ENCODE data around the gene POMT2.
"Not testable (repeated sequence)": the region's sequence is repeated elsewhere in the genome, so short reads cannot be mapped to it uniquely, and the experiment has no call there.

Gene POMT2

DNA sequence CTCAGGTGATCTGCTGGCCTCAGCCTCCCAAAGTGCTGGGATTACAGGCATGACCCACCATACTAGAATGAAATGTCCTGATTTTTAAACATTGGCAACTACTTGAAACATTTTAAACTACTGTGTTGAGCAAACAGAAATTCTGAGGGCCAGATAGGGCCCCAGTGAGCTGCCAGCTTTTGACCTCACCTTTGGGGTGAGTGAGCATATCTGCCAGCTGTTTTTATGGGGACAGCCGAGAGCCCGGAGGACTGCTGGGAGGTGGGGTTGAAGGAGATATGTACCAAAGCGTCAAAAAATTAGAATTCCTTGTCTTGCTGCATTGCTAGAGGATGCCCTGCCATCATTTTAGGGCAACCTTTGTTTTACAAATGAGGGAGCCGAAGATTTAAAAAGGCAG lies 2.9 kb upstream of the POMT2 start:
- DNase-seq: no peak

DNA sequence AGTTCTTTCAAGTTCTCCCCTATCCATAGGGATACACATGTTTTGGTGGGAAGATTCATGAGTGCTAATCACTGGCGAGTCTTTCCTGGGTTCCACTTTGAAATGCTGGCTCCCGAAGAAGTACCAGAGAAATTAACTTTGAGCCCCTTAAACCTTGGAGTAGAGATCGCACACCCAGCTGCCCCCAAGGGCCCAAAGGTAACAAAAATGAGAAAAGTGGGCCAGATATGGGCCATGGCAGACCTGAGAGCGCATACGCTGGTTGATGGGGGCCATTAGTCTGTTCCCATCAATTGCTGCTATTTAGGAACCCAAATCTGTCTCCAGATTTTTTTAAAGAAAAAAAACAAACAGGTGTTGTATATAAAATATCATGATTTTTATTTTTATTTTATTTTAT lies 2.3 kb upstream of the POMT2 start:
- DNase-seq: no peak

DNA sequence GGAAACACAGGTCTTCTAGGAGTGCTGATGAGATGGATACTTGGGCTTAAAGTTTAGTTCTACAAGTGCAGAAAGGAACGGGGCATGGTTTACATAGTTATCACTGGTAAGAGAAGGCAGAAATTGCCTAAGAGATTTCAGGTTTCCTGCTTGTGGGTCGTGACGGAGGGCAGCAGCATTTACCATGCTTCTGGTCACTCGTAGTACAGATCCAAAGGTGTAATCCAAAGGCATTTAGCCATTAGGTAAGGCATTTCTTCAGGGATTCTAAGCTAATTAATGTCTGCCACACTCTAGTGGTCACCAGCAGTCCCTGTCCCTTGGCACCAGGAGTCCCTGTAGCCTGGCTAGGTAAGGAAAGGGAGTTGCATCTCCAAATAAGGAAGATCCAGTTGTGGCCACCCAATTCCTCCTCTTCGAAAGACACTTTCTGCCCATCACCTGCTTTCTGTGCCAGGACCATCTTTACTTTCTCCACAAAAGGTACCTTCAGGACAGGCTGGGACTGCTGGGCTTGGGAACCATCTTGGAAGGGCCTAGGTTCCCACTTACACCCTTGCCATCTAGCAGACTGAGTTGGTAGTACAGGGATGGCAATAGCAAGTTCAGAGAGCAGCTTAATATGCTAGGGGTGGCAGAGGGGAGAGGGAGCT lies 1.7 kb upstream of the POMT2 start:
- DNase-seq: no peak

DNA sequence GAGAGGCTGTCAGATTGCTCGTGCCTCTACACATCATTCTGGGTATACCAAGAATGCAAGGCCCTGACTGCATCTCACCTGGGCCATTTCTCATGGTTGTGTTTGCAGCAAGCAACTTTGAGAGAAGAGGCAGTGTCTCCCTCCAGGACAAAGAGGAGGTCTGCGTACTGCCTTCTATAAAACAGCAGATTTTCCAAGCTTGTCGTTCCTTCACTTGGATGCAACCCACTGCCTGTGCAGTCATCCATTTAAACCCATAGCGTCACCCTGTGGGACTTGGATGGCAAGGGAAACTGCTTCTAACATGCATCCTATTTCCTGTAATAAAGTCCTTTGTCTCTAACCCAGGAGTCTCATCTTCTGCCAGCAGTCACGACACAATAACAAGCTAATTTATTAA lies 1.3 kb downstream of the POMT2 start:
- DNase-seq: no peak

DNA sequence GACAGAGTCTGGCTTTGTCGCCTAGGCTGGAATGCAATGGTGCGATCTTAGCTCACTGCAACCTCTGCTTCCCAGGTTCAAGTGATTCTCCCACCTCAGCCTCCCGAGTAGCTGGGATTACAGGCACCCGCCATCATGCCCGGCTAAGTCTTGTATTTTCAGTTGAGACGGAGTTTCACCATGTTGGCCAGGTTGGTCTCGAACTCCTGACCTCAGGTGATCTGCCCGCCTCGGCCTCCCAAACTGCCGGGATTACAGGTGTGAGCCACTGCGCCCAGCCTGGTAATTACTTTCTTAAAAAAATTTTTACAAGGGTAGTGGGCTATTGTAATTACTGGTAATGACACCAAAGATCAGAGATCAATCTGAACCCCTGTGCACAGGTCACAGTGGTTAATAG lies 1.9 kb downstream of the POMT2 start:
- not testable (repeated sequence) for DNase-seq

DNA sequence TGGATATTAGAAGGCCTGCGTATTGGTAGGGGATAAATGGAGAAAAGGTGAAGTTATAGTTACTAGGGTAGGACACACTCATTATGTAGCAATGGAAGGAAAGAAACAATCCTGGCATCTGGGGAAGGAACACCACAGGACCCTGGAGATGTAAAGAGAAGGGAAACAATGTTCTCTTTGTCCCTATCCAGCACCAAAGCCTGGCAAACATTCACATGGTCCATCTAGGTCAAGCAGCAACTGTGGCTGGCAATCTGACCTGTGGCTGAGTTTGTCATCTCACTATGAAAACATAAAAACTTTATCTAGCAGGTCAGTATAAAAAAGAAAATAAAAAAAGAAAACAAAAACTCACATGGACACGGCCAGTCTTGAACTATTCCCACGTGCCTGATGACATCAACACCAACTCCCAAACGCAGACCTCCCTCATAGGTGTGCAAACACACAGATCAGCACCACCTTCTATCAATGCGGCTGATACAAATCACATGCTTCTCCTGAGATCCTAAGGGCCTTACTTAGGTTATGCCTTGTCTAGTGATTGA lies 2.6 kb downstream of the POMT2 start:
- DNase-seq: no peak

DNA sequence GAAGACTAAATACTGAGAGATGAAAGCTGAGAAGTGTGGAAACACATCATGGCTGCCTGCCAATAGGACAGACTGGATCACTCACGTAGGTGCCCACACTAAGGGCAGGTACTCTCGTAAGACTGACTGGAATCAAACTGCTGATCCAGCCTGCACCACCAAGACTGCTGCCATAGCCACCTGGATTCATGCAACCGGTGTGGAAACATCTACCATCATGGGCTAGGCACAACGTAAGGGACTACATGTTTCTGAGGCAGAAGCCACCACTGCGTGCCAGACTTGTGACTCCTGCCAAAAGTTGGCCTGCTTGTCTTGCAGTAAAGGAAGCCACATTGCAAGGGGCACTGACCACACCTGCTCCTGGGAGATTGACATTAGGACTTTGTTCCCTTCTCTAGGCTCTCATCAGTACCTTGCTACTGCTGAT lies 3.8 kb downstream of the POMT2 start:
- DNase-seq: no peak

DNA sequence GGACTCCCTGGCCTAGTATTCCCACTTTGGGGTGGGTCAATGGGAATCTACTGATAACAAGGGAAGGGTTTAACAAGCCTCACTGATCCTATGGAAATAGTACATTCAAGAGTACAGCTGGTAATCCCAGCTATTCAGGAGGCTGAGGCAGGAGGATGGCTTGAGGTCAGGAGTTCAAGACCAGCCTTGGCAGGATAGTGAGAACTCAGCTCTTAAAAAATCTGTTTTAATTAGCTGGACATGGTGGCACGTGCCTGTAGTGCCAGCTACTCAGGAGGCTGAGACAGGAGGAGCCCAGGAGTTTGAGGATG lies 4.5 kb downstream of the POMT2 start:
- DNase-seq: no peak

DNA sequence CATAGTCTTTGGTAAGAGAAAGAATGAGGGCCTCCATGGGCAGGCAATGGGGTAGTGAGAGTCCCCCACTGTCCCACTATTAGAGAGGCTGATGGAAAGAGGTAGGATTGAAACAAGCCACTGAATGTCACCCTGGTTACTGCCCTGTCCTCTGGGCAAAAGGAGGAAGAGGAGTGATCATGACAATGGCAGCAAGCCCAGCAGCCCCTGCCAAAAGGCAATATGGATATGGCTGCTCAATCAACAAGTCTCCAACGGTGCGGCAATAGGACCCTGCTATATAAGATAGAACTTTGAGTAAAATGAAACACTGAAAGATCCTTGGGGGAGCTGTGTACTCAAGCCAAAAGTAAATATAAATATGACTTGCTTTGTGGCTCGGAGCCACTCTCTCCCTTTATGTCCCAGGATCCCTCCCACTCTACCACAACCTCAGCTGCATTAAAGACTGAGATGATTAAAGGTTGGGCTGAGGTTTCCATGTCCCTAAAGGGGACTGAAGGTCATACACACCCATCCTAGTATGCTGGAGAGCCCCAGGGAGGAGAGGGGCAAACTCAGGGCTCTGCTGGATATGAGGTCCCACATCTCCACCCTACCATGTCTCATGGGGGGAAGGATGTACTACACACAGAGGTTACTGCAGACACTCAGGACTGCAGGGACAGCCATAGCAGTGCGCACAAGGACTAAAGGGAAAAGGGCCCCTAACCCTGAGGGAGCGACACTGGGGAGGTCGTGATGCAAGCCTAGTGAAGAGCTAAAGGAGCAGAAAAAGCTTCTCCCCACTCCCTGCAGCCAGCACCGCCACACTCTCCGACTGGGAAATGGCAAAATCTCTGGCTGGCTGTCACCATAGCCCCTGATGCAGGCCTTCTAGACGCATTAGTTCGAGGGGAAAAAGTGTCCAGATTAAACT lies 5.9 kb downstream of the POMT2 start:
- DNase-seq: no peak

DNA sequence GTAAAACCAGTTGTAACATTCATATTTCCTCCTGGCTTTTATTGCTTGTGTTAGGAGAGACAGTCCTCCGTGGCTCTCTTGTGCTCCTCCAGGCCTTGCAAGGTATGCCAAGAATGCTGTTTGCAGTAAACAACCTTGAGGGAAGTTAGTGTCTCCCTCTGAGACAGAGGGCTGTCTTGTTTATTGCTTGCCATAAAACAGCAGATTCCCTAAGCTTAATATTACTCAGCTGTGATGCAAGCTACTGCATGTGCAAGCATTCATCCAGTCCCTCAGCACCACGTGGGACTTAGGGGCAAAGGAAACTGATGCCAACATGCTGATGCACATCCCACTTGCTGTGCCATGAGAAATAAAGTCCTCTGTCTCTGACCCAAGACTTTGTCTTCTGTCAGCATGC lies 6.6 kb downstream of the POMT2 start:
- no peak for DNase-seq

DNA sequence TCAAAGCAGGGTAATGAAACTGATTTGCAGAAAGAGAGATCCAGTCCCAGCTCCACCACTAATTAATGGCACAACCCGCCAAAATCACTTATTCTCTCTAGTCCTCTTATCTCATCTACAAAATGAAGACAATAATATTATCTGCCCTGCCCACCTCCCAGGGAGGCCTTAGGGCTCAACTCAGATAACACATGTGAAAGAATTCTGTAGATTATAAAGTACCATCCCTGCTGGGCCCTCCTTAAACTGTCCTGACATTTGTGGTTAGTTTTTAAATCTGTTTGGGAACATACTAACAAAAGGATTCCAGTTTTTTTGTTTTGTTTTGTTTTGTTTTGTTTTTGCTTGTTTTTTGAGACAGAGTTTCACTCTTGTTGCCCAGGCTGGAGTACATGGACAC lies 7.3 kb downstream of the POMT2 start:
- DNase-seq: no peak

DNA sequence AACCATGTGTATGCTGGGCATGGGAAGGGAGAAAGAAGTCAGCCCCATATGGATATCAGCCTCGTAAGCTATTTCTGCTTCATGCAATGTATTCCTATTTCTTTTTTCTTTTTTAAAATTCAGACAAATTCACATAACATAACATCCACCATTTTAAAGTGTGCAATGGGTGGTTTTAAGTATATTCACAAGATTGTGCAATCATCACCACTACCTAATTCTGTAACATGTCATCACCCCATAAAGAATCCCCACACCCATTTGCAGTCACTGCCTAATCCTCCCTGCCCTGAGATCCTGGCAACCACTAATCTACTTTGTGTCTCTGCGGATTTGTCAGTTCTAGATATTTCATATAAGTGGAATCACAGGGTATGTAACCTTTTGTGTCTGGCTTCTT lies 9.5 kb downstream of the POMT2 start:
- no peak for DNase-seq

DNA sequence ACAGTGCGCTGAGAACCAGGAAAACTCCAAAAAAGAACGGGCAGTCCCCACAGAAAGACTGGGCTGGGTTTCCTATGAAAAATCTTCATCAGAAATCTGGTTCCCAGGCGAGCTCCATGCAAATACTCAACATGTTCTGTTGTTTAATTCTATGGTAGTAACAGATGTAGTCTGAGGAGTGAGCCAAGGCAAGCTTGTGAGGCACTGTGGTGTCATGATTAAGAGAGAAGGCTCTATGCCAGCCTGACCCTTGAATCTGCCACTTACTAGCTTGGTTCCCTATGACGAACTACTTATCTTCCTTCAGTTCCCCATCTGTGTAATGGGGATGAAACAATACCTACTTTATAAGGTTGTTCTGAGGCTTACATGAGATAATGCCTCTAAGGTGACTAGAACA lies 10.7 kb downstream of the POMT2 start:
- DNase-seq: no peak

DNA sequence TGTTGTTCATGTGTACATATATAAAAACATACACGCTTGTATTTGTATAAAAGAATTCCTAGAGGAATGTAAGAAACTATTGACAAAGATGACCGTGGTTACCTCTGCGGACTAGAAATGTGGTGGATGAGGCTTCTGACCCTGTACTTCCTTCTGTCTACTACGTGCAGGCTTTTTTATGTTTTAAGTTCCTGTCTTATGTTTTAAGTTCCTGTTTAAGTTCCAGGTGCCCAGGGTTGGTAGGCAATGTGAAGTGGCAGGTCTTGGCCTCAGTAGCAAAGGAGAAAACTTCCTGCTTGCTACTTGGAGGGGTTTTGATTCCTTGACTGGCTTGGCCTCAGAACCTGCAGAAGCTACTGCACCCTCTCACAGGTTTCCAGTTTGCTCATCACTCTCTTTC lies 11.6 kb downstream of the POMT2 start:
- no peak for DNase-seq

DNA sequence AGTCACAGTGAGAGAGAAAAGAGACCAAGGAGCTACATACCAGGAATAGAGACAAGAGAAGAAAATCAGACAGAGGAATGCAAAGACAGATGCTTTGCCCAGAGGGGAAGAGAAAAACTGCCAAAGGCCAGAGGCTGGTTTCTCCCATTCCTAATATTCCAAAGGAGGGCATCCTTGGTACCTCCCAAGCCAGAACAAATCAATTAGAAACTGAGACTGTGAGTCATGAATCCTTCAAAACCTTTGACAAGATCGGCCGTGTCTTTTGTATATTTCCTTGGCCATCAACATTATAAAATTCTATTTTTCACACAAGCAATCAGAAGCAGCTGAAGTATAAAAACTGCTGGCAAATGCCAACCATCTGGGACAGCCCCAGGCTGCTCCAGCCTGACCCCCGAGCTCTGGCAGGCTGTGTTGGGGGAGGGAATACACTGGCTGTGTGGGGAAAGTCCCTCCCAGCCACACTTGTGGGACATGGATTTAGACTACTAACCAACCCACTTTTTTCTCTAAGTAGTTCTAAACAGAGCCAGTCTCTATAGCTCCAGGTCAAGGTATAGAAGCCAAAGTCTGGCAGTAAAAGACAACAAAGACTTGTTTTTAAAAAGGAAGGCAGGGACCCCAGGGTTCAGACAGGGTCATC lies 13.7 kb downstream of the POMT2 start:
- no peak for DNase-seq

DNA sequence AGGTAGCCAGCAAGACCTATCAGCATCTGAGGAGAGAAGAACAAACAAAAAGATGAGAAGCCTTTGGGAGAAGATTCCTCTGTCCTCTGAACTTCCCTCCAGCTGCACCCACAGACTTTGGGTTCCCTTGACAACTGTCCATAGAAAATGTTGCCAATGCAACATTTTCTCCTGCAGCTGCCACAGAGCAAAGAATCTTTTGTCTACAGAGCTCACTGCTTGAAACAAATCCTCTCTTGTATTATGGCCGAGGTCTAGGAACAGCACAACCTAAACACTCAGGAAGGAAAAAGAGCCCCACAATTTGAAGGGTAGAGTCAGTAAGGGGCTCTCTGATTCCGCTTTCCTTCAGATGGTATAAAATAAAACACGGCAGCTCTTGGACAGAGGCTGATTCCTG lies 14.3 kb downstream of the POMT2 start:
- no peak for DNase-seq

DNA sequence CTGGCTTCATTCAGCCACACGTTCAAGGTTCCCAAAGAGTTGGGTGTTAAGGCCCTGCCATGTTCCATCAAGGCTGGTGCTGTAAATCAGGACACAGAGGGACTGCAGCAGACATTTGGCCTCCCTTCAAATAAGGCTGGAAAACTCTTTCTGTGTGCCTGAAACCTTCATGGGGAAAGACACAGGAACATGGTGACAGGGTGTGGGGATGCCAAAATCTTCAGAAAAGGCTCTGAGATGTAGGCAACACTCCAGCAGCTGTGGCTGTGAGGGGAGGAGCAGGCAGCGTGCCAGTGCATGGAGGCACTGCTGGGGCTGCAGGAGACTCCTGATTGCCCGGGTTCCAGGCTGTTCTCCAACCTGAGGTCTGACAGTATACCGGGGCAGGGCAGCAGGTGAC lies 15.0 kb downstream of the POMT2 start:
- DNase-seq: no peak

DNA sequence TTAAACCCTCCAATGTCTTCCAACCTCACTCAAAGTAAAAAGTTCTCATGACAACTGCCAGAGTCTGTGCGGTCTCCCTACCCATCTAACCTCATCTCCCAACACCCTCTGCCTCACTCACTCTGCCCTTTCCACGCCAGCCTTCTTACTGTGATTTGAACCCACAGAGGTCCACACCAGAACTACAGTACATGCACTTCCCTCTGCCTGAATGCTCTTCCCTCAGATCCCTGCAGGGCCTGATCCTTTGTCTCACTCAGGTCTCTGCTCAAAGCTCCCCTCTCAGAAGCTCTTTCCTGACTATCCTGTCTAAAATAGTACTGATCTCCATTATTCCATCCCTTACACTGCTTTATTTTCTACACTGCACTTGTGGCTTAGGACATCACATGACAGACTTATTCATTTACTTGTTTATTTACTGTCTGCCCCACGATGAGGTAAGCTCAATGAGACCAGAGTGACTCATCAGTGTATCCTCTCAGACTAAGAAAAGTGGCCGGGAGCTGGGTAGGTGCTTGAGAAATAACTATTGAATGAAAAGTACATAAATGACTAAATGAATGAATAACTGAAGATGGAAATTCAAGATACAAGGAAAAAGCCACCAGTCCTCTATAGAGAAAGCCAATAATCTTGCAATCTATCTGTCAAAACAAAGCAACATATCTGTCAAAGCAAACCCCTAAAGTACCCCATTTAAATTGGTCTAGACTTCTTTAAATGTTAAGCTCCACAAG lies 17.1 kb downstream of the POMT2 start:
- peak in 1 of 4 experiments; percentile 12 for DNase-seq

DNA sequence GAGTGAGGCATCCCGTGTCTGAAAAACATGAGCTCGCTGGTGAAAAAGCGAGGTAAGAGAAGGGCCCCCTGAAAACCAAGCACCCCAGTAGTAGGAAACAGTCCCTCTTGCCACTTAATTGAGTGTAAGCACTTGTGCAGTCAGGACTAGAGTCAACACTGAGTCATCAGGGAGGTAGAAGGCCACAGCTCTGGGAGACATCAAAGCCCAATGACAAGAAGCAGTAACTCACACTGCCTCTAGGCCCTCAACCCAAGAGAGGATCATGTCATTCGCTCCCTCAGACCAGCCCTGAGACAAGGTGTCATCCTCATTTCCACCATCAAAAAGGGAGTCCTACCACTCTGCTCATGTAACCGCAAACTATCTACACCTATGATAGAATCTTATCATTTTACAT lies 17.8 kb downstream of the POMT2 start:
- DNase-seq: peak in 2 of 4 experiments; percentile 6 to 9

DNA sequence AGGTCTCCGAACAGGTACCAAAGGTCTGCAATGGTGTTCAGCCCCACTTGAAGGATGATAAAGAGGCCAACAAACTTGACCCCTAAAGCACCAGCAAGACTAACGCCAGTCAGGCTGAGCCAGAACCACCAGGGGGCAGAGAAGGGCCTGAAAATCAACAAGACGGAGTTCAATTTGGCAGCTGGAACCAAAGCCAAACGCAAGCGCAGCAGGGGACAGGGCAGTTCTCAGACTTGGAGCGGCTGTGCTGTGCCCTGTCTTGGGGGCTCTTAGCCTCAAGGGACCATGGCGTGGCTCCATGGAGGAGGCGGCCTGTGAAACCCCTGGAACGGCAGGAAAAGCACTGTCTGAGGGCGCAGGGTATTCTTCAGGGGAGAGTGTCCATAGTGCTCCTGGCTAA lies 19.6 kb downstream of the POMT2 start:
- peak in 2 of 4 experiments; percentile 38 for DNase-seq

DNA sequence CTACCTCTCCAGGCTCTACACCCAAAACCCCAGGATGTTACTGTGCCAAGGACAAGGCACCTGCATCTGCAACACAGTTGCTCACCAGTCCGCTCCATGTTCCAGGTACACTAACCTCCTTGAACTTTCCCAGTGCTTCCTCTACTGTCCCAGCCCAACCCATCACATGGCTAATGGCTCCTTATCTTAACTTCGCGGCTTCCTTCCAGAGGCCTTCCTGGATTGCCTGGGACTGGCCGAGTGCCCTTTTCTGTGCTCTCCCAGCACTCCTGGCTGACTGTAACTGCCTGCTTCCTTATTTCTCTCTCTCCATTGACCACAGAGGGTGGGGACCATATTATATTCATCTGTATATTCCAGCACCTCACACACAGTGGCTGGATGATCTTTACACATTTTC lies 20.9 kb downstream of the POMT2 start:
- DNase-seq: no peak

DNA sequence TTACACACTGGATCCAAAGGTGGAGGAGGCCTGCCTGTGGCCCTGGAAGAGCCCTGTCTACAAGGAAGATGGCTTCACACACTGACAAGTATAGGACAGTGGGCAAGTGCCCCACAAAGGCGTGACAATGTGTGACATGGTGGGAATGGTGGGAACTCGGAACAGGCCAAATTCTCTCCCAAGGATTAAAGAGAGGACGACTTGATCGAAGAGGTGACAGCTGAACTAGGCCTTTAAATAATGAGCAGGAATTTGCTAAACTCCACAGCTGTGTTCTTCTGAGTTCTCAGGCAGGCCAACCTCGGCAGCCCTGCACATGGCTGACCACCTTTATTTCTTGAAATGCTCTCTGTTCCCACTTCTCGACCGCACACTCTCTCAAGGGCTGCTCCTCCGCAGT lies 23.8 kb downstream of the POMT2 start:
- DNase-seq: no peak

DNA sequence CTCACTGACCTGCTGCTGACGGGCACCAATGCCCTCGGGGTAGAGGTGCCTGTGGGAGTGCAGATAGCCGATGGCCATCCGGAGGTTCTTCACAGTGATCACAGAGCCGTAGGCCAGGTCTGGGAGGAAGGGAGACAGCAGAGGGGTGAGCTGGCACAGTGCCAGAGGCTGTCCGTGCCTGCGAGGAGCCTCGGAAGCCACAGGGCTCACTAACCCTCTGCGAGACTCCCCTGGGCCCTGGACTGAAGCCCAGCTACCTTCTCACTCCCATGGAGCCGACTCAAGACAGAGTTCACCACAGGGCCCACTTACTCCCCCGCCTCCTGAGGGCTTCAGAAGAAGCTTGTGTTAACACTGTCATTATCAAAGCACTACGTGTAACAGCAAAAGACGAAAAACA lies 24.5 kb downstream of the POMT2 start:
- DNase-seq: no peak
